Activated T-helper 17 cell treated with anti-CD3 and anti-CD28 coated beads, Interleukin-2, amount 50 U/mL, for 72 hours (primary cell): ENCODE results near the gene PITPNC1. TPM values are rescaled to one million over a fixed set of nuclear protein-coding genes. Genes with fewer than 3 reads are reported as not detected.
A peak's percentile ranks its signal among the peaks of the same experiment; 100 is the strongest.
"Not testable (repeated sequence)": the region's sequence is repeated elsewhere in the genome, so short reads cannot be mapped to it uniquely, and the experiment has no call there.

Experiments
- ATAC-seq: fragments of 150-1000 bp; cut with Tn5 transposase; replicated peaks from 2 replicates; pipeline ENCODE4 v1.10.0; 2021; ENCODE audit warnings: mild to moderate bottlenecking, moderate library complexity
- H3K27ac Mint-ChIP-seq: one replicate; pipeline ENCODE4 v1.8.0; 2022; ENCODE audit warnings: mixed read lengths
- H3K27me3 Mint-ChIP-seq: one replicate; pipeline ENCODE4 v1.8.0; 2022; ENCODE audit warnings: mixed read lengths
- H3K36me3 Mint-ChIP-seq: one replicate; pipeline ENCODE4 v1.8.0; 2022; ENCODE audit warnings: low read depth, mild to moderate bottlenecking, mixed read lengths
- H3K4me1 Mint-ChIP-seq: one replicate; pipeline ENCODE4 v1.8.0; 2022; ENCODE audit warnings: mixed read lengths
- H3K4me3 Mint-ChIP-seq: one replicate; pipeline ENCODE4 v1.8.0; 2022; ENCODE audit warnings: mild to moderate bottlenecking, mixed read lengths
- H3K9me3 Mint-ChIP-seq: one replicate; pipeline ENCODE4 v1.8.0; 2022; ENCODE audit warnings: mixed read lengths
- total RNA-seq, 2 donors: library from RNA; stranded (reverse); gene quantifications; one replicate each; pipeline ENCODE4 v1.2.3, GENCODE V29; 2022

PITPNC1 gene
- total RNA-seq, 2 donors from 2014 or later: 43.0 to 45.4 TPM

DNA sequence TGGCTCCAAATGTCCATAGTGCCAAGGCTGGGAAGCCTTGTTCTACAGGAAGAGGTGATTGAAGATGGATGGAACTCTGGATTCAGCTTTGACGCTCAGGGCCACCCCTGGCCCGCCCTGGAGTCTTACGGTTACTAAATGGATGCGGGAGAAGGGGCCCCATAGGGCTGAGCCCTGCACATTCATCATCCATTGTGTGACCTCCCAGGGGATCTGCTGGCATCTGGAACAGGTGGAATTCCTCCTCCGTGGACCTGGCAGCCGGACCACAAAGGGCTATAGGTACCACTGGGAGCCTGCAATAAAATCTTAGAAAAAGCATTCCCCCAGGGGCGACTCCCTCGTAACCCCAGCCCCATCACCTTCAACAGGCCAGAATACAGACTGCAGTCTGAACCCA is 259.2 kb downstream of the PITPNC1 start:
- peaks cover 60% of the 10 kb centered on the region for H3K36me3 Mint-ChIP-seq

GRCh38 chr17:67636834-67637520 is 259.9 kb downstream of the PITPNC1 start:
- no peak for ATAC-seq
- no peaks in the 10 kb centered on the region for H3K9me3 Mint-ChIP-seq
- H3K4me1 Mint-ChIP-seq: peaks cover 6% of the 10 kb centered on the region
- no peak overlapping the region for H3K4me3 Mint-ChIP-seq
- H3K36me3 Mint-ChIP-seq: peaks cover 56% of the 10 kb centered on the region
- peak overlapping the region; percentile 25 for H3K27ac Mint-ChIP-seq
- H3K27me3 Mint-ChIP-seq: no peaks in the 10 kb centered on the region

More for the DNA sequence above, 259.2 kb downstream of the PITPNC1 start:
- Mint-ChIP-seq H3K4me3 (no peak overlapping the region), H3K4me1 (peaks cover 5% of the 10 kb centered on the region), H3K27me3 (no peaks in the 10 kb centered on the region), H3K9me3 (no peaks in the 10 kb centered on the region), H3K27ac (peak overlapping the region; percentile 25)
- ATAC-seq: no peak

DNA sequence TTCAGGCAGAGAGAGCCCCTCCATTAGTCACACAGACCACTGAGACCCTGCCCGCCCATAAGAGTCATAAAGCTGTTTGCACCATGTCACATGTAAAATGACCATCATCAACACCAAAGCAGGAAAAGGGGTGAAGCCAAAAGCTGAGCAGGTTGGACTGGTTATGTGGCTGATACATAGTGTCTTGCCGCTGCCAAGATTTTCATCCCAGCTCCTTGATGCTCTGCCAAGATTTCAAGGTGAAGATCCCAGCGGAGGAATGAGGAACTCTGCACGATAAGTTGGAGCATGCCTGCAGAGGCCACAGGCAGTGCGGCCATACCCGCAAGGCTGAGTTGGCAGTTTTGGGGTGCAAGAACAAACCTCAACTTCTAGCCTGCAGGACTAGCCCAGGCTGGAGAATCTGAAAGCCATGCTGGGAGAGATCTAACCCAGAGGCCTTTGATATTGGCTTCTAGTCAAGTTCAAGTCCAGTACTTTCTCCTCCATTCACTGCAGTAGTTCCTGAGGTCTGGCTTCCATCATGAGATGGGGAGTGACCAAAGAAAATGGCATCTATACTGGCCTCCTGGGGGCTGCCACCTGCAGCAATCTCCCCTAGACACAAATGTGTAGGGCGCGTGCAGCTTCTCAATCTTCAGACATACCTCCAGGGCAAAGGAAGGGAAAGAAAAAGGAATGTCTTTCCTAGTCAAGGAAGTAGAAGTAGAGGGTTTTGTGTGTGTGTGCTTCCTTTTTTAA is 261.0 kb downstream of the PITPNC1 start:
- peaks cover 10% of the 10 kb centered on the region for H3K4me1 Mint-ChIP-seq
- H3K27me3 Mint-ChIP-seq: no peaks in the 10 kb centered on the region
- no peaks in the 10 kb centered on the region for H3K9me3 Mint-ChIP-seq
- no peak for ATAC-seq
- peaks cover 50% of the 10 kb centered on the region for H3K36me3 Mint-ChIP-seq
- H3K4me3 Mint-ChIP-seq: no peak overlapping the region
- no peak overlapping the region for H3K27ac Mint-ChIP-seq

DNA sequence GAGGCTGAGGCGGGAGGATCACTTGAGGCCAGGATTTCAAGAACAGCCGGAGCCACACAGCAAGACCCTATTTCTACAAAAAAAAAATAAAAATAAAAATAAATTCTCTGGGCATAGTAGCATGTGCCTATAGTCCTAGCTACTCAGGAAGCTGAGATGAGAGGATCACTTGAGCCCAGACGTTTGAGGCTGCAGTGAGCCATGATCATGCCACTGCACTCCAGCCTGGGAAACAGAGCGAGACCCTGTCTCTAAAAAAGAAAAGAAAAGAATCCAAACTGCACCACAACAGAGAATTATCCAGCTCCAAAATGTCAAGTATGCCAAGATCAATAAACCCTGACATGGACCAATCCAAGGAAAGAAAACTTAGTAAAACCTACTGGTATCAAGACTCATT is 261.8 kb downstream of the PITPNC1 start:
- Mint-ChIP-seq H3K4me1 (peaks cover 10% of the 10 kb centered on the region), H3K27me3 (no peaks in the 10 kb centered on the region), H3K4me3 (no peak overlapping the region), H3K36me3 (peaks cover 42% of the 10 kb centered on the region), H3K9me3 (no peaks in the 10 kb centered on the region), H3K27ac (no peak overlapping the region)
- no peak for ATAC-seq

DNA sequence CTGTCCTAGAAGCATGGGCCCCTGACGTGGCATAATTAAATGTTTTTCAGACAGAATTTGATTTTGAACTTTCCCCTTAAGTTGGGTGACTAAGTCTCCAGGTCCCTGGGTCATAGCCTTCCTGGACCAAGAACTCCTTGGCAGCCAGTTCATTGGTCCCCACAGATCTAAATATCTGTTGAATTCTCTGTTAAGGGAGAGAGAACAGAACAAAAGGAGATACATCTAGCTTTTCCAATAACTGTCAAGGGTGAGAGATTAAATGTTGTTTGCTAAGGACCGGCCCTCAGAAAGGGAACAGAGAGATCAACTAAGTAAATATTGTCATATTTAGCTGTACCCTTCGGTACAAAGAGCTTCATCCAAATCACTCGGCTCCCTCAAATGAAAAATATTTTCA is 262.5 kb downstream of the PITPNC1 start:
- ATAC-seq: no peak
- Mint-ChIP-seq H3K27me3 (no peaks in the 10 kb centered on the region), H3K9me3 (no peaks in the 10 kb centered on the region), H3K27ac (no peak overlapping the region), H3K36me3 (peaks cover 35% of the 10 kb centered on the region), H3K4me1 (peaks cover 6% of the 10 kb centered on the region), H3K4me3 (no peak overlapping the region)

DNA sequence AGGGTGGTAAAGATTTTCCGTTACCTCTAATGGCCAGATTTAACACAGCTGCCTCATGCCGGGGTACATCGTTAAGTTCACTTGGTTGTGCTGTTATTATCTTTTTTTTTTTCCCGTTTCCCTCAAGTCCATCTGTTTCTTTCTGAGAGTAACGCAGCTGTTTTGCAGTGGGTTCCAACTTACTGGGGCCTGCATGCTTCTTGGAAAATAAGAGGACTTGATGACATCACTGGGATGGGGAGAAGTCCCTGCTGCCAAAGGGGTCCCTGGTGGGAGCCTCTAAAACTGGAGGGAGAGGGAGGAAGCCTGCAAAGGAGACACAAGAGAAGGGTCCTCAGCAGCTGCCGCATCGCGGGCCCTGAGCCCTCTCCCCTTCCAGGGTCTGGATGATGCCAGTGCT is 262.9 kb downstream of the PITPNC1 start:
- Mint-ChIP-seq H3K4me3 (no peak overlapping the region), H3K27ac (no peak overlapping the region), H3K27me3 (no peaks in the 10 kb centered on the region), H3K4me1 (peaks cover 5% of the 10 kb centered on the region), H3K9me3 (no peaks in the 10 kb centered on the region), H3K36me3 (peaks cover 34% of the 10 kb centered on the region)
- no peak for ATAC-seq

DNA sequence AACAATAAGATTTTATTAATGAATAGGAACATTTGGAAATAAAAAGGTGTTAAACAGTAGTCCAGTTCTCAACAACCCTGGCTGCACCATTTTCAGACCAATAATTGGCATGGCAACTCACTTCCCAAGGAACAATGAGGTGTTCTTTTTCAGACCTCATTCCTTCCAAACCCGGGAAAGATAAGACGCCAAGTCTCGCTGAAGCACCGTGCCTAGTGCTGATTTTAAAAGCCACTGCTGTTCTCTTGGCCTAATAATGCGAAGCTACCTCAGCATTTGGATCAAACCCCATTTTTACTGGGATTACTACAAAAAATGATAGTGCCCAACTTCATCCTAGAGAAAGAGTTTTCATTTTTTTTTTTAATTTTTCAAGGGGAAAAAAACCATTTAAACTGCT is 265.4 kb downstream of the PITPNC1 start:
- H3K27ac Mint-ChIP-seq: no peak overlapping the region
- no peak overlapping the region for H3K4me3 Mint-ChIP-seq
- ATAC-seq: no peak
- peaks cover 13% of the 10 kb centered on the region for H3K36me3 Mint-ChIP-seq
- peaks cover 5% of the 10 kb centered on the region for H3K4me1 Mint-ChIP-seq
- no peaks in the 10 kb centered on the region for H3K27me3 Mint-ChIP-seq
- H3K9me3 Mint-ChIP-seq: no peaks in the 10 kb centered on the region

- no peaks in the 10 kb centered on the region for H3K27me3 Mint-ChIP-seq
- peaks cover 7% of the 10 kb centered on the region for H3K36me3 Mint-ChIP-seq
- no peak overlapping the region for H3K27ac Mint-ChIP-seq
- no peak overlapping the region for H3K4me3 Mint-ChIP-seq
- H3K9me3 Mint-ChIP-seq: no peaks in the 10 kb centered on the region
- no peak for ATAC-seq
- H3K4me1 Mint-ChIP-seq: peaks cover 5% of the 10 kb centered on the region
Measured at GRCh38 chr17:67644061-67644460, 267.0 kb downstream of the PITPNC1 start.

DNA sequence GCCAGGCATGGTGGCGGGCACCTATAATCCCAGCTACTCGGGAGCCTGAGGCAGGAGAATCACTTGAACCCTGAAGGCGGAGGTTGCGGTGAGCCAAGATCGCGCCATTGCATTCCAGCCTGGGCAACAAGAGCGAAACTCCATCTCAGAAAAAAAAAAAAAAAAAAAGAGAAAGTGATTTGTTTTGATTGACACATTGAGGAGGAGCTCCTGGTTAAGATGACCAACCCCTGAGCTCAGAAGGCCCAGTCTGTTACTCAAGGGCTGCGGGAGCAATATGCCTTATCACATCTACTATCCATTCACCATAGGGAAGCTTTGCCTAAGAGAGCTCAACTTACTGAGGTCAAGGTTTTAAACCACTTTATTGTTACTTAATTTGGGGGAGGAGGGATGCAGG is 268.1 kb downstream of the PITPNC1 start:
- not testable (repeated sequence) for ATAC-seq, H3K9me3 Mint-ChIP-seq, H3K4me1 Mint-ChIP-seq, H3K27me3 Mint-ChIP-seq, H3K36me3 Mint-ChIP-seq, H3K4me3 Mint-ChIP-seq
- H3K27ac Mint-ChIP-seq: peak overlapping the region; percentile 33

DNA sequence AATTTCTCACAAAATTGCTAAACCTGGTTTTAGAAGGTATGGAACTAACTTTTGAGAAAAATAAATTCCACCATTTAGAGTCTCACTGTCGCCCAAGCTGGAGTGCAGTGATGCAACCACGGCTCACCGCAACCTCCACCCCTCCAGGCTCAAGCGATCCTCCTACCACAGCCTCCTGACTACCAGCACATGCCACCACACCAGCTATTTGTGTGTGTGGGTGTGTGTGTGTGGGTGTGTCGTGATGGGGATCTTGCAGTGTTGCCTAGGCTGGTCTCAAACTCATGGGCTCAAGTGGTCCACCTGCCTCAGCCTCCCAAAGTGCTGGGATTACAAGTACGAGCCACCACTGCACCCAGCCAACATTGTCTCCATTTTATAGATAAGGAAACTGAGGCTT is 269.4 kb downstream of the PITPNC1 start:
- no peaks in the 10 kb centered on the region for H3K9me3 Mint-ChIP-seq

GRCh38 chr17:67647482-67647881 is 270.4 kb downstream of the PITPNC1 start:
- Mint-ChIP-seq H3K4me3 (no peak overlapping the region), H3K36me3 (peaks cover 6% of the 10 kb centered on the region), H3K27me3 (no peaks in the 10 kb centered on the region), H3K4me1 (no peaks in the 10 kb centered on the region), H3K9me3 (no peaks in the 10 kb centered on the region), H3K27ac (no peak overlapping the region)
- ATAC-seq: no peak

More for the DNA sequence above, 269.4 kb downstream of the PITPNC1 start:
- Mint-ChIP-seq H3K27ac (no peak overlapping the region), H3K36me3 (peaks cover 7% of the 10 kb centered on the region), H3K4me1 (peaks cover 5% of the 10 kb centered on the region), H3K27me3 (no peaks in the 10 kb centered on the region), H3K4me3 (no peak overlapping the region)
- ATAC-seq: no peak

GRCh38 chr17:67648032-67648905 is 271.2 kb downstream of the PITPNC1 start:
- no peaks in the 10 kb centered on the region for H3K9me3 Mint-ChIP-seq
- H3K36me3 Mint-ChIP-seq: peaks cover 14% of the 10 kb centered on the region
- peak overlapping the region; percentile 67 for H3K27ac Mint-ChIP-seq
- no peak for ATAC-seq
- no peaks in the 10 kb centered on the region for H3K27me3 Mint-ChIP-seq
- H3K4me1 Mint-ChIP-seq: no peaks in the 10 kb centered on the region
- no peak overlapping the region for H3K4me3 Mint-ChIP-seq

GRCh38 chr17:67648906-67649295 is 271.8 kb downstream of the PITPNC1 start:
- Mint-ChIP-seq H3K27ac (peak overlapping the region; percentile 67), H3K36me3 (peaks cover 20% of the 10 kb centered on the region)
- not testable (repeated sequence) for H3K27me3 Mint-ChIP-seq, H3K4me3 Mint-ChIP-seq, H3K9me3 Mint-ChIP-seq, ATAC-seq, H3K4me1 Mint-ChIP-seq

- Mint-ChIP-seq H3K27me3 (no peaks in the 10 kb centered on the region), H3K4me3 (peak overlapping the region; percentile 60), H3K4me1 (no peaks in the 10 kb centered on the region), H3K36me3 (peaks cover 24% of the 10 kb centered on the region), H3K27ac (peak overlapping the region; percentile 84), H3K9me3 (no peaks in the 10 kb centered on the region)
- no peak for ATAC-seq
Measured at GRCh38 chr17:67649891-67650290, 272.8 kb downstream of the PITPNC1 start.
